Measurements from ENCODE around the gene CASTOR1.

GRCh38 chr22:30280505-30280904 lies 8.8 kb downstream of the CASTOR1 start:
- no peak for TF ChIP-seq JUN (IDR thresholded peaks at IDR 0.05; ENCODE audit: borderline replicate concordance, insufficient read depth, insufficient read length, low read depth)
- no peak for TF ChIP-seq CTCF (IDR thresholded peaks at IDR 0.05; ENCODE audit: extremely low read depth in 1 of 2, insufficient read depth in 1 of 2, low read depth in 1 of 2, low read length in 2 of 2)
- no peak for TF ChIP-seq POLR2AphosphoS5 (IDR thresholded peaks at IDR 0.05; ENCODE audit: insufficient read depth, low read depth, low read length)

All from endothelial cell of umbilical vein (primary cell).